HG02938 (cell line): Measurements from ENCODE around the gene ZNF468.
"Not testable (repeated sequence)": the region's sequence is repeated elsewhere in the genome, so short reads cannot be mapped to it uniquely, and the experiment has no call there.

ENCODE experiments used
- ATAC-seq: cut with Tn5 transposase; IDR thresholded peaks from one replicate; pipeline ENCODE4 v1.9.1; 2021; ENCODE audit warnings: mild to moderate bottlenecking, moderate library complexity; ENCODE audit not compliant: unreplicated experiment

ZNF468 gene

GRCh38 chr19:52857378-52858191 lies at the start of gene ZNF468:
ZNF468 (minus strand) TSS chr19:52857619; CDS start chr19:52854272, 3,347 bp downstream.
- peak; percentile 88 for ATAC-seq

GRCh38 chr19:52904052-52904780 lies 46.8 kb upstream of the ZNF468 start:
- not testable (repeated sequence) for ATAC-seq

GRCh38 chr19:52901842-52902241 lies 44.4 kb upstream of the ZNF468 start:
- ATAC-seq, result no peak

GRCh38 chr19:52898596-52898995 lies 41.2 kb upstream of the ZNF468 start:
- ATAC-seq, result not testable (repeated sequence)

- no peak for ATAC-seq
Measured at GRCh38 chr19:52898101-52898500, 40.7 kb upstream of the ZNF468 start.

GRCh38 chr19:52897138-52897935 lies 39.9 kb upstream of the ZNF468 start, which contains the start of gene ZNF320:
ZNF320 (minus strand) TSS chr19:52897635; CDS start chr19:52890255, 7,380 bp downstream.
- ATAC-seq, result peak; percentile 81

GRCh38 chr19:52896431-52897137 lies 39.2 kb upstream of the ZNF468 start:
- peak; percentile 13 for ATAC-seq

- ATAC-seq, result no peak
Measured at GRCh38 chr19:52891336-52891735, 33.9 kb upstream of the ZNF468 start.

- ATAC-seq, result no peak
Measured at GRCh38 chr19:52889931-52890330, 32.5 kb upstream of the ZNF468 start.

GRCh38 chr19:52889076-52889475 lies 31.7 kb upstream of the ZNF468 start:
- ATAC-seq, result no peak

- no peak for ATAC-seq
Measured at GRCh38 chr19:52880895-52881389, 23.5 kb upstream of the ZNF468 start.

GRCh38 chr19:52872996-52873395 lies 15.6 kb upstream of the ZNF468 start:
- ATAC-seq, result not testable (repeated sequence)

GRCh38 chr19:52871466-52871865 lies 14.0 kb upstream of the ZNF468 start:
- ATAC-seq, result no peak

- ATAC-seq, result not testable (repeated sequence)
Measured at GRCh38 chr19:52868031-52868430, 10.6 kb upstream of the ZNF468 start.

- peak; percentile 33 for ATAC-seq
Measured at GRCh38 chr19:52856540-52857377, 660 bp downstream of the ZNF468 start.

- ATAC-seq, result not testable (repeated sequence)
Measured at GRCh38 chr19:52847352-52847751, 10.1 kb downstream of the ZNF468 start.

- not testable (repeated sequence) for ATAC-seq
Measured at GRCh38 chr19:52840825-52841465, 16.5 kb downstream of the ZNF468 start.

- not testable (repeated sequence) for ATAC-seq
Measured at GRCh38 chr19:52834289-52834688, 23.1 kb downstream of the ZNF468 start.

- ATAC-seq, result not testable (repeated sequence)
Measured at GRCh38 chr19:52833541-52833940, 23.9 kb downstream of the ZNF468 start.
